ENCODE measurements around the gene MRPS14. TPM values are rescaled to one million over a fixed set of nuclear protein-coding genes. Genes with fewer than 3 reads are reported as not detected.
"Not testable (repeated sequence)": the region's sequence is repeated elsewhere in the genome, so short reads cannot be mapped to it uniquely, and the experiment has no call there.

MRPS14 gene
- total RNA-seq, 1 donor from 2014 or later, result 46.9 TPM

DNA sequence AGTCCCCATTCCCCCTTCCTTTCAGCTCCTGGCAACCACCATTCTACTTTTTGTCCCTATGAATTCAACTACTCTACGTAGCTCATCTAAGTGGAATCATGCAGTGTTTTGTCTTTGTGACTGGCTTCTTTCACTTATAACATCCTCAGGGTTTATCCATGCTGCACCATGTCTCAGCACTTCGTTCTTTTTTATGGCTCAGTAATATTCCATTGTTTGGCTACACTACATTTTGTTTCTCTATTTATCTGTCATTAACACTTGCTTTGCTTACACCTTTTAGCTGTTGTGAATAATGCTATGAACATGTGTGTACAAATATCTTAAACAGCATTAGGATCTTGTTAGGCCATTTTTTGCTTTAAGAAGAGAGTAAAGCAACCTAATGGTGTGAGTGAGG lies 1.5 kb upstream of the MRPS14 start:
- FAIRE-seq, result no peak
- no peak for DNase-seq (ENCODE audit: low spot score in 2 of 2)

DNA sequence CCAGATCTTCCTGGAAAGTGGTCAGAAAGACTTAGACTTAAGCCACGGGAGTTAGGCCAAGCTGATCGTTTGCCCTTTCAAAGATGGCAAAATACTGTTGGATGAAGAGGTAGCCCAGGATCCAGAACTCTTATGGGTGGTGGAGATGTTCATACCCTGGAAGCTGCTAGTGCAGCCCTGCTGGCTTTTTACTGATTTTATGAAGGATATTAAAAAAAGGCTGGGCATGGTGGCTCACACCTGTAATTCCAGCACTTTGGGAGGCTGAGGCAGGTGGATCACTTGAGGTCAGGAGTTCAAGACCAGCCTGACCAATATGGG lies 657 bp upstream of the MRPS14 start:
- not testable (repeated sequence) for FAIRE-seq; DNase-seq (ENCODE audit: low spot score in 2 of 2)

DNA sequence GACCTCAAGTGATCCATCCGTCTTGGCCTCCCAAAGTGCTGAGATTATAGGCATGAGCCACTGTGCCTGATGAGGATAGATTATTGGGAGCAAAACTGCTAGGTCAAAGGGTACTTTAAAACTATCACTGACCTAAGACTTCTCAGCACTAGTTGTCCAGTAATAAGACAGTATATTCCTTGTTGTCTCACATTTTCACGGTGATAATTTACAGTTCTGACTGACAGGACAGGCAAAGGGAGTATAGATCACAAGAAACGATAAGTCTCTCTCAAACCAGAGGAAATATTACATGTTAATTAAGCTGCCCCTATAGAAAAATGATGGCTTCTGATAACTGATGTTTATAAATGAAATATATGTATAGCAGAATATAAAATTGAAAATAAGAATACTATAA lies 3.7 kb downstream of the MRPS14 start:
- no peak for FAIRE-seq
- DNase-seq (ENCODE audit: low spot score in 2 of 2), result no peak

DNA sequence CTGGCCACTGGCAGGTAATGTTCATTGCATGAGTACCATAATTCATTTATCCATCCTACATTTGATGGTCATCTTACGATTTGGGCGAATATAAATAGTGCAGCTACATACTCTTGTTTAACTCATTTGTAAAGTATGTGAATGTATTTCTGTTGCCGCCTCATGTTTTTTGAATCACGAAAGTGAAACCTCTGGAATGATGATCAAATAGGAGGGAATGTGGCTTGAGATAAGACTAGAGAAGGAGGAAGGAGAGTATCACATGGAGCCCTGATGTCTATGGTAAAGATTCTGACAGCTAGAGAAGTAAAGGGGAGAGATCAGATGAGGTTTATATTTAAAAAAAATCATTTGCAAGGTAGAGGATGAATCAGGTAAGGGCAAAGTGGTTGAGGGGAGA lies 8.0 kb downstream of the MRPS14 start:
- FAIRE-seq (no peak), DNase-seq (ENCODE audit: low spot score in 2 of 2) (no peak)

DNA sequence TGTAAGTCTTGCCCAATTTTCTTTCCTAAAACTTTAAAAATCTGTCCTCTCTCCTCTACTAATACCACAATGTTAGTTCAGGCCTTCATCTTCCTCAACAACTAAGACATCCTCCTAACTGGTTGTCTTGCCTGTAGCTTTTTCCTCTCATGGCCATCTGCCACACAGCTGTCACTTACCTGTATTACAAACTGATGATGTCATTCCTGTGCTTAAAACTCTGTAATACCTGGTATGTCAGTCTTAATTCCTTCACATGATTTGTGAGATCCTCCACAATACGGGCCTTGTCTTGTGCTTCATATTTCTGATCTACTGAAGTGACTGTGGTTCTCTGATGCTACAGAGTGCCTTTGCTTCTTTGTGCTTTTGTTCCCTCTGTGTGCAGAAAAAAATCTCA lies 9.8 kb downstream of the MRPS14 start:
- DNase-seq (ENCODE audit: low spot score in 2 of 2) (no peak), FAIRE-seq (no peak)

DNA sequence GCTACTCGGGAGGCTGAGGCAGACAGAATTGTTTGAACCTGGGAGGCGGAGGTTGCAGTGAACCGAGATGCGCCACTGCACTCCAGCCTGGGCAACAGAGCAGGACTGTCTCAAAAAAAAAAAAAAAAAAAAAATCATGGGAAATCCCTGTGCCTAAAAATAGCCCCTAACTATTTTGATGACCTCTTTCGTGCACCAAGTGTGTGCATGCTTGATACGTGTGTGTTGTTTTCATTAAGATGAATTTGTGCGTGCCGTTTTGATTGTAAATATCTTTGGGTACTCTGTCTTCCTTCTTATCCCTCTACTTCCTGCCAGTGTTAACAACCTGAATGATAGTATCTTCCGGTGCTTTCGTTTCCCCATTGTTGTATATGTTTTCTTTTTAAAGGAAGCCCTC lies 13.7 kb downstream of the MRPS14 start:
- FAIRE-seq (no peak), DNase-seq (ENCODE audit: low spot score in 2 of 2) (no peak)

DNA sequence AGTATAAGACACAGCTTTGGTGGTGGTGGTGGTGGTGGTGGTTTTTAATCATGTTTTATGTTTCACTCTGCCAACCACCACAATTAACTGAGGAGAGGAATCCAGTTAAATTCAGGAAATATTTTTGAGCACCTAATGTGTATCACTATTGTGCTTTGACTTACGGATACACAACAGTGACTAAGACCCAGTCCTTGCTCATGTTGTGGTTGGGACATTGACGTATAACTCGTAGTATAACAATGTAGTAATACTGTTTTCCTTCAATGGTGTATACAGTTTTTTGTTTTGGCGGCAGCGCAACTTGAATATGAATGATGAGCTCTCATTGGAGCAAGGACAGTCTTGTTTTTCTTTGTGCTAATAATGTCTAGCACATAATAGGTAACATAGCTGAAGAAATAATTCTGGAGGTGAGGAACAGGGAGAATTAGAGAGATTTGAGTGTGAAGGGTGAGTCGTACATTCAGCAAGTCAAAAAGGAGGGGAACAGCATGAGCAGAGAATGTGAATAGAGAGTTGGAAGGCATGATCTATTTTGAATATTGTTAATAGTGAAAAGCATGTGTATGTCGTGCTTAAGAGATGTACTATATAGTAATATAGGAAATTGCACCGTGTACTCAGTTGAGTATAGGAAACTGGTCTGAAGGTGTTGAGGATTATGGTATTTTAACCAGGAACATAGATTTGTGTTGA lies 18.0 kb downstream of the MRPS14 start:
- DNase-seq (ENCODE audit: low spot score in 2 of 2) (no peak), FAIRE-seq (no peak)

DNA sequence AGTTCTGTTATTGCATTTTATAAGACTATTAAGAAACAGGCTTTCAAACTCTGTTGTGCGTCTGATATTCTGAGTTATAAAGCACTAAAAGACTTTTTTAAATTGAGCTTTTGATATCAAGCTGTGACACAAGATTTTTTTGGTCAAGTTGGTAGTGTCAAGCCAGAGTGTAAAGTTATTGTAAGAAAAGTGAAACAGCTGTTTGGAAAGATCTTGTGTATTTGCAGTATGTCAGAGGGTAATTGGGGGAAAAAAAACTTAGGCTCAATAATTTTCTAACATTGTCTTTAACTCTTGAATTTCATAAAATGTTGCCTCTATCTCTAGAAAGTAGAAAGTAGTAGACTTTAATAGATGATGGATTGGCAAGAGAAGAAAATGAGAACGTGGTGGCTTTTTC lies 19.7 kb downstream of the MRPS14 start:
- DNase-seq (ENCODE audit: low spot score in 2 of 2) (no peak), FAIRE-seq (no peak)

DNA sequence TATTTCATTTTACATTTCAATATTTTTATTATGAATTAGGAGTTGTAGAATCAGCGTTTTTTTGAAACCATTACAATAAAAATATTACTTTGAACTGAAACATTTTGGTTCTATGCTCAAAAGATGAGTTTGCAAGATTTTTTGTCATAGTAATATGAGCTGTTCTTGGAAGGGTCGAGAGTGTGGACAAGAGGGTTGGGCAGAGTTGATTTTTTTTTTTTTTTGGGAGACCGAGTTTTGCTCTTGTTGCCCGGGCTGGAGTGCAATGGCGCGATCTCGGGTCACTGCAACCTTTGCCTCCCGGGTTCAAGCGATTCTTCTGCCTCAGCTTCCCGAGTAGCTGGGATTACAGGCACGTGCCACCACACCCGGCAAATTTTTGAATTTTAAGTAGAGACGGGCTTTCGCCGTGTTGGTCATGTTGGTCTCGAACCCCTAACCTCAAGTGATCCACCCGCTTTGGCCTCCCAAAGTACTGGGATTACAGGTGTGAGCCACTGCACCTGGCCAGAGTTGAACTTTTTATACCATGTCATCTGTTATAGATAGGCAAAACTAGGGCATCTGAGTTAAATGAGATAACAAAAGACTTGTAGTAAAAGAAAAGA lies 20.2 kb downstream of the MRPS14 start:
- DNase-seq (ENCODE audit: low spot score in 2 of 2) (no peak), FAIRE-seq (no peak)

DNA sequence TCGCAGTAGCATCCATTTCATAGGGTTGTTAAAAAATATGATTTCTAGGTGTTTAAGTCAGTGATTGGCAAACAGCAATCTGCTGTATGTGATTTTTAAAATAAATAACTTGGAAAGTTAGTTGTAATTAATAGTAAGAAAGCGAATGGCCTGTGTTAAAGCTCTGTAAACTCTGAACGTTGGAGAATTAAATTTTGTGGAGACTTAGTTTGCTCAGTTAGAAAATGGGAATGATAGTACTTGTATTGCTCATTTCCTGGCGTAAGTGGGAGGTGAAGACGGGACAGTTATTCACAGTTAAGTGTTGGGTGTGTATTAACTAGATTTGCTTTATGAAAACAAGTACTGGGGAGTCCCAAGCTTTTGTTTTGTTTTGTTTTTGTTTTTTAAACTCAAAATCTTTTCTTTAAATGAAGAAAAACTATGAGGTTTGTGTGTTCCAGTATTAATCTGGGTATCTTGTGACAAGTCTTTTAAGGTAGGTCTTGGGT lies 22.5 kb downstream of the MRPS14 start:
- DNase-seq (ENCODE audit: low spot score in 2 of 2) (no peak), FAIRE-seq (no peak)

DNA sequence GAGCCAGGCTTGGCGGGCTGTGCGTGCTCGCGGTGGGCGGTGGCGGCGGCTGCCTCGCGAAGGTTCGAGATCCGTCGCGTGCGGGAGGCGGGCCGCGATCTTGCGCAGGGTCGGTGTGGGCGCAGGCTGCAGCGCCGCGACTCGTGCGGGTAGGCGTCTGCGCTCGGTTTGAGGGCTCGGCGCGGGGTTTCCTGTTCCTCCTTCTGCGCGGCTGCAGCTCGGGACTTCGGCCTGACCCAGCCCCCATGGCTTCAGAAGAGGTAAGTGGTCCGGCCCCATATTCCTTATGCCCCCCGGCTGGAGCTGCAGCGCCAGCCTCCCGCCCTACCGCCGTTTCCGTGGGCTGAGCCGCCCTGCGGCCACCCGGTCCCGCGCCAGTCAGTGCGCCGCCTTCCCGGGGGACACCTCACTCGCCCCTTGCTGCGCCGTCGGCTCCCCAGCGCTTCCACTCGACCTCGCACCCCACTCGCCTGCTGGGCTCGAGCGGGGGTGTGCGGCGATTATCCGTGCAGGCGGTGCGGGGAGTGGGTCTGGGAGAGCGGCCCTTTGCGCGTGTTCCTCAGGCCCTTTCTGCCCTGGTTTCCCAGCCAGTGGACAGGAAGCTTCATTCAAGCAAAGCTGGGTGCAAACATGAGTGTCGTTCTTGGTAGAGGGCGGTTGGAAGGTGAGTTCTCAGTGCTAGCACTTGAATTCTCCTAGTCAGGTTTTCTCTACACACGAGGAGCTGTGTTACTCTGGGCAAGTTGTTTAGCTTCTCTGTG lies 23.1 kb downstream of the MRPS14 start, which contains the start of gene CACYBP:
CACYBP (plus strand) TSS at position 12 of the 761 bp plus-strand sequence; CDS start at position 246, 234 bp downstream.
- no peak for FAIRE-seq
- peak in 1 of 2 donors; percentile 94 for DNase-seq (ENCODE audit: low spot score in 2 of 2)

DNA sequence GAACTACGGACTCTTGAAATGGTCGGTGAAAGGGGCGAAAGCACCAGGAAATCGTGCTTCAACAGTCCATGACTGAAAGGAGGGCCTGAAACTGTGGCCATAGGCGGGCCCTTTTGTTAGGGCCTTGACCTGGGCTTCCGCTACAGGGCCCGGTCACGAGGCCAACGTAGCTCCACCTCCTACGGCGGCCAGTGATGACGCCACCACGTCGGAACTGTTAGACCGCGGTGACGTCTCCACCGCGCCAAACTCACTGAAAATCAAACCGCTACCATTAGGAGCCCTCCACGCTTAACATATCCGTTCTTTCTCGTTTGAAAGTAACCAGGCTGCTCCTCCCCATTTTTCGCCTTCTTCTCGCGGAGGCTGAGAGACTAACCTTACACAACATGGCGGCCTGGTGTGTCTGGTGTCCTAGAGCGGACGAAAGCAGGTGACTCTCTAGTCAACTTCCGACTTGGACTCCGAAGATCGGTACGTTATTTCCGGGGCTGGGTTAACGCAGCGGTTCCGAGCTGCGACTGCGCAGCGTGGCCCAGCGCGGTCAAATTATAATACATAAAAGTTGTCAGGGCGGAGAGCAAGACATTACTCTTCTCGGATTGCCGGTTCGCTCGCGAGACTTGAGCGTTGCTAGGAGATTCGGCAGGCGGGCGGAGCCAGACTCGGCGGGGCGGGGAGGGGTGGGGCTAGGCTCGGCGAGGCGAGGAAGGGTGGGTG lies 23.8 kb downstream of the MRPS14 start:
- FAIRE-seq, result peak; percentile 72
- peak; percentile 73 to 95 for DNase-seq (ENCODE audit: low spot score in 2 of 2)

DNA sequence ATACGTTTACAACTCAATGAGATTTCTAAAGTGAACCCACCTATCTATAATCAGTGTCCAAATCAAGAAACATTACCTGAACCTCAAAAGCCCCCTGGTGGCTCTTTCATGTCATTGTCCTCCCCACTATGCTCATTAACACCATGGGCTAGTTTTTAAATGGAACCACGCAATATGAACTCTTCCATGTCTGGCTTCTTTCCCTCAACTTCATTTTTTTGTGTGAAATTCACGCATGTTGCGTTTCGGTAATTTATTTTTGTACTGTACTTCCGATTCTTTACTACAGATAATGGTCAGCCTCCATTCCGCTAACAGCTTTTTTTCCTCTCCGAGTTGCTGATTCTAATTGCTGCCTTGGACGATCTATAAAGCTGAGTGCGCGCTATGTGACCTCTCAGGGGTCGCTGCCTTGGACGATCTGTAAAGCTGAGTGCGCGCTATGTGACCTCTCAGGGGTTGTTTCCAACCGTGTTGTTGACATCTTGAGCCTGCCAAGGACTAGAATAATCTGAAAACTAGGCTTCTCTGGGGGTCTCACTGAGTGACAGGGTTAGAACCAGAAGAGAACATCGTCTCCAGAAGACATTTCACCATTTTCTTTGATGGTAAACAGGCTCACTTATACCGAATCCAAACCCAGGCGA lies 24.5 kb downstream of the MRPS14 start:
- DNase-seq (ENCODE audit: low spot score in 2 of 2) (peak; percentile 17 to 34), FAIRE-seq (no peak)

DNA sequence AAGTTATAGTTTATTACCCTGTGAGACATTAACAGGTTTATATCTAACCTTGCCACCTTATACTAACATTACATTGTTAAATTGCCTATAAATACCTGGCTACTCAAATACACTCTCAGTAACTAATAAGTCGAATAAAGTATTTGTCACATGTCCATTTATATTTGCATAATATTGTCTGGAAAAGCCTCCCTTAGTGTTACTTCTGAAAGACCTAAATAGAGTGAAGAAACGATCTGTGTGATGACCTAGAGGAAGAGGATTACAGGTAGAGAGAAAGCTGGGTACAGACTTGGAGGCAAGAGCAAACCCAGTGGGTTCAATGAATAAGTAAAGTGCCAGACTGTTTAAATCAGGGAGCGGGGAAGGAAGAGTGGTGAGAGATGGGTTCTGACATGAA lies 26.2 kb downstream of the MRPS14 start:
- FAIRE-seq, result no peak
- no peak for DNase-seq (ENCODE audit: low spot score in 2 of 2)

DNA sequence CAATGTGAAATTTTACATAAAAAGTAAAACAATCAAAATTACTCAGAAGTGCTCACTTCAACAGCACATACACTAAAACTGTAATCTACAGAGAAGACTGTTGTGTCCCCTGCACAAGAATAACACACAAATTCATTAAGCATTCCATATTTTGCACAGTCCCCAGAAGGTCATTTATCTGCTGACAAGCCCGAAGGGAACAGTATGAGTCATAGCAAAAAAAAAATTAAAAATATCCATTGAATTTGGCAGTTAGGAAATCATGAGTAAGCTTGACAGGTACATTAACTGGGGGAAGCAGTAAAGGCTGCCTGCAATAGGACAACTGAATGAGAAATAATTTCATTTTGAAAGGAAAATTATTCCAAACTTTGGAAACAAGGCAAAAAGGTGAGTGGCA lies 26.7 kb downstream of the MRPS14 start:
- no peak for FAIRE-seq
- DNase-seq (ENCODE audit: low spot score in 2 of 2), result no peak

DNA sequence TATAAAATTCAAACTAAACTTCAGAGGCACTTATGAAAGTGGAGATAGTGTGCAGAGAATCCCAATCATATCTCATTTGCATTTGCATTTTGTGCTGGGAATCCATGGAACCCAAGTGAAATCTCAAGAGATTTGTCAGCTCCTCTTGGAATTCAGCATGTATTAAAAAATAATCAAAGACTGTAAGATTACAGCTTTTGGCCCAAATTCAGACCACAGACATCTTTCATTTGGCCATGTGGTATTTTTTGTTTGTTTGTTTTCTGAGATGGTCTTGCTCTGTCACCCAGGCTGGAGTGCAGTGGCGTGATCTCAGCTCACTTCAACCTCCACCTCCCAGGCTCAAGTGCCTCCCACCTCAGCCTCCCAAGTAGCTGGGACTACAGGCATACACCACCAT lies 27.3 kb downstream of the MRPS14 start:
- no peak for DNase-seq (ENCODE audit: low spot score in 2 of 2)
- FAIRE-seq, result no peak

DNA sequence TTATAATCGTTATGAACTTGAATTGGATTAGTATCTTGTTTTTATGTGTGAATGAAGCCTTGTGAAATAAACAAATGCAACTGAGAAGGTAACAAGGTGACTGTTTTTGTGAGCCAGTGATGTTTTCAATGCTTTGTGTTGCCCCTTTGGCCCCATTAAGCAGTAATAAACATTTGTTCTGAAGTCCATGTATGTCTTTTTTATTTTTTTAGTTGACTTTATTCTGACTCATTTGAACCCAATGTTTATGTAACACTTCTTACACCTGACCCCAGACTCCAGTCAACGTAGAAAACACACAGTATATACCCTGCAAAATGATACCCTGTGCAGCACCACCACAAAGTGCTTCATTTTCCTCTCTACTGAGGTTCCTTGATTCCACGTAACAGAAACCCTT lies 28.1 kb downstream of the MRPS14 start:
- no peak for DNase-seq (ENCODE audit: low spot score in 2 of 2)
- FAIRE-seq, result no peak

DNA sequence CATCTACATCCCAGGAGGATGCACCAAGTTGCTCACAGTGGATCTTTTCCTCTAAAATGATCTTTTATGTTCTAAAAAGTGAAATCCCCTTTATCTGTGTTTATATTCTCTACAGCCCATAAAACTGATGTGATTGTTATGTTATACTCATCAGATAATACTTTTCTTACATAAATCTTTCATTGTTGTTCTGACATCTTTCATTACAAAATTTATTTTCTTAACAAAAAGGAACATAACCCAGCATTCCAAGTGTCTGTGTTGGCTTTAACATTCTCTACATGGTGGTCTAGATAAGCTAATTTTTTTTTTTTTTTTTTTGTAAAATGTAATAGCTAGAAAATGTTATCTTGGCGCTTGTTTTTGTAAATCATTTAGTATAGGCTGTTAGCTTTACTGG lies 31.8 kb downstream of the MRPS14 start:
- FAIRE-seq, result no peak
- no peak for DNase-seq (ENCODE audit: low spot score in 2 of 2)

DNA sequence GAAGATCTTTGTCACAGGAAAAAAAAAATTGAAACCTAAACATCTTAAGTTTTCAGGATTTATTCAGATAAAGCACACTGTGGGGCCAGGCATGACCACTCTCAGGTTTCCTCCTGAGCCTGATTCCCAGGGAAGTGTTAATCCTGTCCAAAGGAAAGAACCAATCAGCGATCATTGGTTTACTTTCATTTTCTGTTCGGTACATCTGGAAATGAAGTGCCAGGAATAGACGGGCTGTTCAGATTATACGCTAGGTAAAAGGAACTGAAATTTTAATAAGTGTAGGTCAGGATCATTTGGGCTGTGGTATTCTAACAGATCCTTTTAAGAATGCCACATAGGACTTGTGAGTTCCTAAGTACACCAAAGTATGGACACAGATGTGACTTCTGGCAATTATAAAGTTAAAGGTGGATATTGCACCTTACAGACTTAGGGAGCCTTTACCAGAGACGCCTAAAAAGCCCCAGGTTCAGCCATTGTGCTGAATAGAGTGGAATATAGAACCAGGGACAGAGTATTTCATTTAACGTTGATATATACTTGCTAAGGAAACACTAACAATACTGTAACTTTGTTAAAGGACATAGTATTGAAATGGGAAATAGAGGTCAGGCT lies 32.7 kb downstream of the MRPS14 start:
- FAIRE-seq (no peak), DNase-seq (ENCODE audit: low spot score in 2 of 2) (peak in 1 of 2 donors; percentile 35)

All from frontal cortex (tissue), 4 donors.